NCI-H1417 (cell line): ENCODE results near the gene LGR6.

Experiments
- DNase-seq, 3 experiments: peaks; one replicate each; lab custom pipeline; 2025; lab: John Stamatoyannopoulos, UW

The LGR6 gene

DNA sequence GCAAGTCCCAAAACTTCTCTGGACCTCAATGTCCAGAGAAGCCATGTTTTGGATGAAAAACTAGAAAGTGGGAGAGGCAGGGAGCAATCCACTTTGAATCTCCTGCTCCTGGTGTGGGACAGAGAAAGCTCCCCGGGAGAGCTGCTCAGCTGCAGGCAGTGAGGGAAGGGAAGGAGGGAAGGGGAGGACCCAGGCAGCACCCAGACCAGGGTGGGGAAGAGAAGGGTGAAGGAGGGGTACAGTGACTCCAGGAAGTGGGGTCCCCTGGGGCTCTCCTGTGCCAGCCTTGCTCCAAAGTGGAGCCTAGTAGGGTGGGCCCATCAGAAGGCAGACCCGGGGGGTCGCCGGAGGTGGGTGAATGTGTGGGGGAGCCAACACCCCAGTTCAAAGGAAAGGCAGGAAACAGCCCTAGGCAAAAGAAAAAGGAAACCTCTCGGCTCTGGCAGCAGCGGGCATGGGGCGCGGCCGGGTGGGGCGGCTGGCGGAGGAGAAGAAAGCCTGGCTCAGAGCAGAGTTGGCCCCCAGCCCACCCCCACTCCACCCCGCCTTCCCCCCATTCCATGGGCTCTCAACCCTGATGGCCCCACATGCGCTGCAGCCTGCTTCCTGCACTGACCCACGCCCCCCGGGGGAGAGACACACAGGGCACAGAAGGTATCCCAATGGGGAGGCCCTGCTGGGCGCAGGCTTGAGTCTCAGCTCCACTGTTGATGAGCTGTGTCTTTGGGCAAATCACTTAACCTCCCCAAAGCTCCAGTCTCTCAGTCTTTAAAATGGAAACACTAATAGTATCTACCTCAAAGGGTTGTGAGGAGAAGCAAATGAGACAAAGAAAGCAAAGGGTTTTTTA, 5.7 kb downstream of the LGR6 start:
- DNase-seq, result no peak

DNA sequence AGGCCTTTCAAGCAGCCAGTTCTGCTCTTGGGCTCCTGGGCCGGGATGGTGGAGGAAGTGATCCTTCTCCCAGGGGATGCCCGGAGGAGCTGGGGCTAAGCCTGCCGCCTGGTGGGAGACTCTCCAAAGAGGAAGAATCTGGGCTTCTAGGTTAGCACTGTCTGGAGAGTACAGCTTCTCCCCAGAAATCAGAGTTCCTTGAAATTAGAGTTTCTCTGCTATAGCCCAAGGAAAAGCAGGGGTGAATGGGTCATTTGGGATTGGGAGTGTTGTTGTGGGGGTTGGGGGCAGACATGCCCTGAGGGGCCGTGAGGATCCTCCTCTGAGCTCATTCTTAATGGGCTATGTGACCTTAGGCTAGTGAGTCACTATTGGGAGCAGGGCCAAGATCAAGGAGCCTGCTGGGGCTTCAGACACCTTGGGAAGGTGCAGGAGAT, 6.5 kb downstream of the LGR6 start:
- DNase-seq, result no peak

DNA sequence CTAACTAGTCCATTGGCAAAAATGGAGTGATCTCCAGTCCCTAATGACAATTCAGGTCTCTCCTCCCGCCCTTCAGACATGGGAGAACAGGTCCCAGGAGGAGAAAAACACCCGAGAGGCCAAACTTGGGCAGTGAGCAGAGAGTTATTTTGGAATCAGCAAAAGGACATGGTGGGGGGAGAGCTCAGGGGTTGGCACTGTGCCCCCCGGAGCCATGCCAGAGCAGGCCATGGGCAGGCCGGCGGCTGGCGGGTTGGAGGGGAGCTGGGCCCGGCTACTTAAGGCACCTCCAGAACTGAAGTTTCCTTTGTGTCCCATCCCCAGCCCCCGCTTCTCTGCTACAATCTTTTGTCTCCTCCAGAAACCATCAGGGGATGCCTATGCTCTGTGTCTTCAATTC, 7.1 kb downstream of the LGR6 start:
- no peak for DNase-seq

DNA sequence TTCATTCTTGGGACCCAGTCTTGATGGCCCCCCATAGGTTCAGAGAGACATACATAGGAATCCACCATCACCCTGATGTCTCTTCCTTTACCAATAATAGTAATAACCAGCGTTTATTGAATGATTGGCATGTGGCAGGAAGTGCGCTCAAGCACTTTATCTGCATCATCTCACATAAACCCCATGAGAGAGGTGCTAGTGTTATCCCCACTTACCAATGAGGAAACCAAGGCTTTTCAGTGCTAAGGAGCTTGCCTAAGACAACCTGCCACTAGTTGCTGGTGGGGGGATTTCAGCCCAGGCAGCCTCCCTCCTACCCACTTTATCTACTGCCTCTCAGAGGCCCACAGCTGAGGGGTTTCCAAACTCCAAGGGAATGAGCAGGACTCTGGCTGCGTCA, 7.7 kb downstream of the LGR6 start:
- no peak for DNase-seq

DNA sequence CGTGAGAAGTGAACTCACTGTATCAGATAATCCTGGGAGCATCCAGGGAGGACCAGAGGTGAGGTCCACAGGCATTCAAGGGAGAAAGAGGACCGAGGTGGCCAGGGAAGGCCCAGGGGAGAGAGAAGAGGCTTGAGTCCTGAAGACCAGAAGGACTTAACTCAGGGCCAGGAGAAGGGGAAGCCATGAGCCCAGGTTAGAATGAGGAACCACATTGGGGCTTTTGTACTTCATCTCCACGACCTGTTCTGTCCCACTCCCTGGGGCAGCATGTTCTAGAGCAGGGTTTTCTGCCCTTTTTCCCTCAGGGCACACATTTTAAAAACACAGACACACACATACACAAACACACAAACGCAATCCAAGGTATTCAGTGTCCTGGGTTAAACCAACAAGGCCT, 8.4 kb downstream of the LGR6 start:
- DNase-seq, result no peak

DNA sequence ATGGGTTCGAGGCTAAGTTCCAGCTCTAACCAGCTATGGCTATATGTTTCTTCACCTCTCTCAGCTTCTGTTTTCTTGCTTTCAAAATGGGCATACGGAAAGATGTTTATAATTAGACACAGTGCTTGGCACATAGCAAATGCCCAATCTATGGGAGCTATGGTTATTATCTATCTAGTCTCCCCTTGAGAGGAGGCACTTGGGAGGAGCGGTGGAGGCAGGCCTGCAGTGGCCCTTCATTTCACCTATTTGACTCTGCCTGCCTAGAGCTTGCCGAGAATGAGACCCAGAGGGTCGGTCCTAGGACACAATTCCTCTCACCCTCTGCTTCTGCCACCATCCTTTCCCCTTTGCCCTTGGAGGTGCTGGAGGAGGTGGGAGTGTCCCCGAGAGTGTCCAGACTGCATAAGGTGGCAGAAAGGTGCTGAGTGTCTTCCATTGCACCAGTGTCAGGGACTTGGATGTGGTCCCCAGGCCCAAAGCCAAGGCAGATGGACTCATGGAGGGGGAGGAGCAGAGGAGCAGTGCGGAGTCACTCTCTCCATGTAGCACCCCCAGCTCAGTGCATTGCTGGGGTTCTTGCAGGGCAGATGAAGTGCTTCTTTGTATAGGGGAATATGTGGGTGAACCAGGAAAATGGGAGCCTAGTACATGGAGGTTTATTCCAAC, 9.0 kb downstream of the LGR6 start:
- DNase-seq, result no peak

DNA sequence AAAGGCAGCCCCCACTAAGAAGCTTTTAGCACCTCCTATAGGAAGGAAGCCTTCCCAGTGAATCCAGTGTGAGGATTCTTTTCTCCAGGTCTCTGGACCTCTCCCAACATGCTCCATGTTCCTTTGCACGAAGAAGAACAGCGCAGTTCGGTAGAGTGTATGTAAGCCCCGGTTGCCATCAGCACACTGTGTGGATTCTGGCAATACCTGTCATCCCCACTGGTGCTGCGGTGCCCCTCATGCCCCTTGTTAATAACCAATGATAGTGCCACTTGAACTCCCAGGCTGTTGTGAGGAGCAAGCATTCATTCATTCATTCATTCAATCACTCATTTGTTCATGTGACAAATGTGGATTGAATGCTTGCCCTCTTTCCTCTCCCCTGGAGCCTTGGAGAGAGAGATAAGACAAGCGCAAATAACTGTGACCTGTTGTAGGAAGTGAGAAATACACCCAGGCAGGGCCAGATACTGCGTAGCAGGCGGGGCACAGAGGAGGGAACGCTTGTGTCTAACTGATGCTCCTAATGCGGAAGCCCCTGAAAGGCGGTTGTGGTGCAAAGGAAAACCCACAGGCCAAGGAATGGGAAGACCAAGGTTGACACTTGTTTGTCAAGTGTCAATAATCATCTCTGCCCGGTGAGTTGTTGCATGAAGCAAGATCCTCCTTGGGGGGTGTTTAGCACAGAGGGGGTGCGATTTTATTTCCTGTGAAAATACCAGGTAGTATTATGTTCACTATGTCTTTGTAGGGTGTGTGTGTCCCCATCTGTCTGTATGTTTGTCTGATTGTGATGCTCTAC, 9.8 kb downstream of the LGR6 start:
- DNase-seq, result no peak

DNA sequence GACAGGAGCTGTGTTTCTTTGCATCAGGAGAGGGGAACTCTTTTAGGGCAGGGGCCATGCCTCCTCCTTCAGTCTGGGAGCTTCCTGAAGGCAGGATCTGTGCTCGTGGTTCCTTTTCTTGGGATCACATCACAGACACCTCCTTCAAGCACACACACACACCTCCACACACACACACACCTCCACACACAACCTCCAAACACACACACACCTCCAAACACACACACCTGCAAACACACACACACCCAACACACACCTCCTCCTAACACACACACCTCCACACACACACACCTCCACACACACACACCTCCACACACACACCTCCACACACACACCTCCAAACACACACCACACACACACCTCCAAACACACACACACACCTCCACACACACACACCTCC, 10.5 kb downstream of the LGR6 start:
- no peak for DNase-seq

DNA sequence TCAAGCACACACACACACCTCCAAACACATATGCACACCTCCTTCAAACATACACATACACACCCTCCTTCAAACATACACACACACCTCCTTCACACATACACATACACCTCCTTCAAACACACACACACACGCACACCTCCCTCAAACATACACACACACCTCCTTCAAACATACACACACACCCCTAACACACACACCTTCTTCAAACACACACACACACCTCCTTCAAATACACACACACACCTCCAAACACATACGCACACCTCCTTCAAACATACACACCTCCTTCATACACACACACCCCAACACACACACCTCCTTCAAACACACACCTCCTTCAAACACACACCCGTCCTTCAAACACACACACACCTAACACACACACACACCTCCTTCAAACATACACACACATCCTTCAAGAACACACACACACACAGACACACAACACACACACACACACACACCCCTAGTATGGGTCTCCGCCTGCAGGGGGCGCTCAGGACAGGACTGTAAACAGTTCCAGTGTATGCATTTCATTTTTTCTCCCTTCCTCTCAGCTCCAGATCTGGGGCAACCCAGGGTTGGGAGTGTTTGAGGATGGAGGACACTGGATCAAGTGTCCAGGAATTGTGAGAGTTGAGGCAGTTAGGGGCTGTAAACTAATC, 12.1 kb downstream of the LGR6 start:
- DNase-seq, result no peak

DNA sequence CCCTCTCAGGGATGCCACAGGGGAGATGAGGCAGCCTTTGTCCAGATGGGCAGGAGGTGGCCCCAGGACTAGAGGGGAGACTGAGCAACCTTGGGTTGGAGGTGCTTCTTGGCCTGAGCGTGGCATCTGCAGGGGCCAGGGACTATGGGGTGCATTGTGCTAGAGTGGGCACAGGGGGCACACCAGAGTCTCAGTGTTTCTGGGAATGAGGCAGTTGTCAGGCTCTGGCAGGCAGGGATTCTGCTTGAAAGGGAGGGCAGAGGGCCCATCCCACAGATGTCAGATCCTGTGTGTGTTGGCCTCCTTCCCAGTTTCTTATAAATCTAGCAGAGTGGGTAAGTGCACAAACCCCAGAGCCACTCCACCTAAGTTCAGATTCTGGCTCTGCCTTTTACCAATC, 13.7 kb downstream of the LGR6 start:
- no peak for DNase-seq

DNA sequence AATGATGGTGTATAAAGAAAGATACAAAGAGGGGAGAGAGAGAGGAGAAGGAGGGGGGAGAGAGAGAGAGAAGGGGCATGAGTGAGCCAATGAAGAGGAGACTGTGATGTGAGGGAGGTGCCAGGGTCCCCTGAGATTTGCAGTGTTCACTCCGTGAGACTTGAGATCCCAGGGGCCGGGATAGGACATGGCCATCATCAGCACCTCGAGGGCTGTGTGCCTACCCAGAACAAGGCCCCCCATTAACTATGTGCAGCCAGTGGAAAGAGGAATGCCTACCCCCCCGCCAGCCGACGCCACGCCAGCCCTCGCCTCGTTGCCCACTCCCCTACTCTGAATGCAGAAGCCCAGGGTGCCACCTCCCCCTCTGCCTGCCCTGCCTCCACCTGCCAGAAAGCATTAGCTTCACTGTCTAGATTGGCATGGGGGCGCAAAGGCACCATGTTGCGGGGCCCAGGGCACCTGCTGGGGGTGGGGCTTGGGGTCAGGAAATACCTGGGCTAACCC, 14.8 kb downstream of the LGR6 start:
- no peak for DNase-seq

DNA sequence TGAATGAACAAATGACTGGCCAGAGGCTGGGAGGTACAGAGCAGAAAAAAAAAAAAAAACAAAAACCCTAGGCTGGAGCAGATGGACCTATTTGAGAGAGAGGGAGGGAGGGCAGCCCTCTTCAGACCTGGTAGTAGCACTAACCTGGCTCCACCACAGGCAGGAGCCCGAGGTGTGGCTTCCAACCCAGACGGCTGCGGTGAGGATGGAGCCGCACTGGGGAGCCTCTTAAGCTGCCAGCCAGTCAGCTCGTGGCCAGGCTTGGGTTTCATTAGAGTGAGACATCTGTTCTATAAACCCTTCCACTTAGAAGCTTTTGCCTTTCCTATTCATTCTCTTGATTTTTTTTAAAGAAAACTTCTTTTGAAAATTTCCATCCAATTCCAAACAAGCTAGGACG, 16.8 kb downstream of the LGR6 start:
- peak; percentile 63 to 99 (median 83) for DNase-seq

DNA sequence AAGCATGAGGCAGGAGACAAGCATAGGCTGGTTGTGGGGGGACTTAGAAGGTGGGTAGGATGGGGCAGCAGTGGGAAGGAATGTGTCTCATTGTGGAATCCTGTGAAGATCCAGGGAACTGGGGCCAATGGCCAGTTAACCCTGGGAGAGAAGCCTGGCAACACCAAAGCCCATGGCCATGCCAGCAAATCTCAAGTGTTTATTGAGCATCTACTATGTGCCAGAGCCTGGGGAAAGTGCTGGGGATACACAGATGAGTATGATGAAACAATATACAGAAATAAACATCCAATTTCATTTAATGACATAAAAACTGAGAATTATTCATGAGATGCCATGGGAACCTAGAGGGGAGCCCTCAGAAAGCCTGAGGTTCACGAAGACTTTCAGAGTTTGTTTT, 17.4 kb downstream of the LGR6 start:
- no peak for DNase-seq

DNA sequence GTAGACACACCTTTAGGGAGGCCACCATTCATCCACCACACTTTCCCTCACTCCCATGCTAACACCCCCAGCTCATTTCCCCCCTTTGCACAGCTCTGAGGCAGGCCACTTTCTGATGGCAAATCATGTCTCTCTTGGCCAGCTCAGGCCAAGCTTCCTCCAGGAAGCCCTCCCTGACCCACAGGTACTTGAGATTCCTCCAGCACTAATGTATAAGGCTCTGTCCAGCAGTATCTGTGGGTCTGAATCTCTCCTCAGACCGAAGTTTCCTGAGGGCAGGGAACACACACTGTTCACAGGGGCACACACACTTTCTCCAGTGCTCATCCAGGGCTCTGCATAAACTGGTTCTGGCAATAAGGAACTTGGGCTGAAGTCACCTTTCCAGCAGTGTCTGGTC, 19.2 kb downstream of the LGR6 start:
- DNase-seq, result no peak

DNA sequence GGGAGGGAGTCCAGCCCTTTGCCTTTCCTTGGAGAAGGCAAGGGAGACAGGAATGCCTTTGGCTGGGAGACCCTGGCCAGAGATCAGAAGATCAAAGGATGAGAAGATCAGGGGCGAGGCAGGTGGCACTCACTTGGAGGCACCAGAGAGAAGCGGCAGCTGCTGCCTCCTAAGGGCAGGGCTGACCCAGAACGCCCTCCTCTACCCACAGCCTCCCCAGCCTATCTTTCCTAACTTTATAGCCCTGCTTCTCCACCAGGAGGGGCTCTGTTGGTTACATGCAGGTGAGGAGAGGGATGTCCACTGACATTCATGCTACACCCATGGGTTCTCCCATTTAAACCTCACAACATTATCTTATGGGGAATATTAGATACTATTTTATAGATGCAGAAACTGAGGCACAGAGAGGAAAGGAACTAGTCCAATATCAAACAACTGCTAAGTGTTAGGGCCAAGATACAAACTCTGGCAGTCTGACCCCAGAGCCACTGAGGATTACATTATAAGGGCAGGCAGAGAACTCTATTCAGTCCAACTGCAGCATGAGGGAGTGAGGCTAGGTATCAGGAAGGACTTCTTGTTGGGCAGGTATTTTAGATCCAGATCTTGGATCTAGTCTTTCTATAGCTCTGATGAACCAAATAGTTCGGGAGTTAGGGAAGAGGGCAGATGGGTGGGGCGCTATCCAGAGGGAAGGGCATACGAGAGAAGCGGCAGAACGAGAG, 19.9 kb downstream of the LGR6 start:
- peak in 1 of 3 experiments; percentile 55 for DNase-seq

DNA sequence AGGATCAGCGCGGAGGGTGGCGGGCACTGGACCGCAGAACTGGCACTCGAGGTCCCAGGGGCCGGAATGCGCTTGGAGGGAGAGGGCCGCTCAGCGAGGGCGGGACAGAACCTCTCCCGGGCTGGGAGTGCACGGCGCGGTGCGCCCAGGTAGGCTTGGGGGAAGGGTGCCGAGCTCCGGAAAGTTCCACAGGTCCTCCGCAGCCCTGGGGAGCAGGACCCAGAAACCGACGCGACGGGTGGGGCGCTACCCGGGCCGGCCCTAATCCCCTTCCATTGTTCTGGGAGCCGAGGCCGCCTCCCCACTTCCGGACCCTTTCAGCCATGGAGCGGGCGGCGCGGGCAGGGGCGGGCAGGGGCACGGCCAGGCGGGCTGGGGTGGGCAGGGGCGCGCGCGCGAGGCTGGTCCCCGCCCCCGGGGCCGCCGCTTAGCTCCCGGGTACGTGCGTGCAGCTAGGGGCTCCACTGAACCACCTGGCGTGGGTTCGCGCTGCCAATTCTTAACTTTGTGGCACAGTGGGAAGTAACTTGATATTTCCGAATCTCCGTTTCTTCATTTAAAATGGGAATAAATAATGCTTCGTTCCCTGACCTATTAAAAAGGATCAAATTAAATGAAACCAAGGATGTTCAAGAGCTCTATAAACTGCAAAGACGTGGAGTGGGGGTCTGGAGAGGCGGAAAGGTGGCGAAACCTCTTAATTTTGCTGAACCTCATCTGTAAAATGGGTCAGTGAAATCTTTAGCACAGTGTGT, 20.7 kb downstream of the LGR6 start:
- DNase-seq, result peak in 1 of 3 experiments; percentile 53

DNA sequence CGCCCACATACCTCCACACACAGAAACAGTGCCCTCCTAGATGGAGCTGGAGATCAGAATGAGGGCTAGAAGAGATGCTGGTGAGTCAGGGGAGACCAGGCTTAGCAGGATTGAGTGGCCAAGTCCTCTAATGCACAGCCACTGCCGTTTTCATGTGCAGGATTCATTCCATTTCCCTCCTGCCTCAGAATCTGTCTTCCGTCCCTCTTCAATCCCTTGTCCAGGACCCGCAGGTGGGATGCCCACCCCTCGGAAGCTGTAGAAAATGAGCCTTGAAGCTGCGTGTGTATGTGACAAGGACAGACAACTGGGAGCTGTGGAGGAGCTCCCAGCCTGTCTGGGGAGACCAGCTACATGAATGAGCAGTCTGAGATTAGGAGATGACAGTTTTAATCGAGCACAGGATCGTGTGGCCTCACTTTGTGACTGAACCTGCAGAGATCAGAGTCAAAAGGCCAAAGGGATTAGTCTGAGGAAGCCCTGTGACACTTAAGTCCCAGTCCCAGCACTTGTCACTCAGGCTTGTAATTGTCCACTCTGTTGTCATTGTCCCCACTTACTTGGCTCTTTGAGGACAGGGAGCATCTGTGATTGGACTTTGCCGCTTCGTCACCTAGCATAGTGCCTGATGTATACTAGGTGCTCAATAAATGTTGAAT, 22.0 kb downstream of the LGR6 start:
- DNase-seq, result no peak

DNA sequence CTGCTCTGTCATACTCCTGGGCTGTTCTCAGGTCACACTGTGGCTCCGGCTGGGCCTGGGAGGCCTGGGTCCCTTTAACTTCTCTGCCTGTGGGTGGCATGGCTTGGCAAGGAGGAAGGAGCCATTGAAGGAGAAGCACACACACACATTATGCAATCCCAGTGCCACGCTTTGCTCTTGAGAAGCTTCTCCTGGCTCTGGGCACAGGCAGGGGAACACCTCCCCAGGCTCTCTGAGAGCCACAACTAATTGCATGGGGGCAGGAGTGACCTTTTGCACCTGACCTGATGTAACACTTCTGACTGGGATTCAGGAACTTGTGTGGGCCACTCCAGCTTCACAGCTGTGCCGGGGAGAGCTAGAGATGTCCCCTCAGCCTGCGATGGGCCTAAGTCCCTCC, 23.1 kb downstream of the LGR6 start:
- DNase-seq, result no peak

DNA sequence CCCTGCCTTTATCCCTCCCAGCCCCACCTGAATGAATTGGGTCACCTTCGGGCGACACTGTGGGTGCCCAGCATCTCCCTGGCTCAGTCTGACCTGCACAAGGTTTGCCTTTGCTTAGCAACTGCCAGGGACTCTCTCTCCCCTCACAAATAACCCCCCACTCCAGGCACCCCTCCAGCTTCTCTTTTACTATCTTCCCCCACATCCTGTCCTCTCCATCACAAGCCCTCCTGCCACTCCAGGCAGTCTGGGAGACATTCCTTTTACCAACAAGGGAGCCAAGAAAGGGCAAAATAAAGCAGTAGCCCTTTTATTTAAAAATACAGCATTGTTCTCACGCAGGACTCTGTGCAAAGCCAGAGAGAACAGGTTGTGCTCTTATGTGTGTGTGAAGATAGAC, 23.9 kb downstream of the LGR6 start:
- no peak for DNase-seq

DNA sequence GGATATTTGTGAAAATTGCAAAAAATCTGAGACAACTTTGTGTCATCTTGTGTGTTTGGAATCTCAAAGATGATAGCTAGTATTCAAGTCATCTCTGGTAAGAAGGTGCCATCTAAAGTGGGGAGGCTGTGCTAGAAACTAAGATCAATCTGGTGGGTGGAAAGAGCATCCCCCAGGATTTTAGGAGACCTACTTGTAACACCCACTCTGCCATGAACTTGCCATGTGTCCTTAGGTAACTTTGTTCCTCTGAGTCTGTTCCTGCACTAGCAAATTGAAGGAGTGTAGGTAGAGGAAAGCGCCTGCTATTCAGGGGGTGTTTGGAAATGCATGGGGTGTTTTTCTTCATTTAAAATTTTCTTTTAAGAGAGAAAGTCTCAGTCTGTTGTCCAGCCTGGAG, 24.4 kb downstream of the LGR6 start:
- DNase-seq, result no peak
